Vagina (tissue), 2 donors: ENCODE results near the gene PSME2. TPM values are rescaled to one million over a fixed set of nuclear protein-coding genes. Genes with fewer than 3 reads are reported as not detected.

Source experiments
- DNase-seq, 2 donors: peaks; one replicate each; pipeline ENCODE4 v3.0.0-alpha.2; 2017; ENCODE audit errors: extremely low spot score in 2 of 2
- H3K27ac ChIP-seq: fragments of 200-600 bp; sonication (generic); one replicate; pipeline ENCODE4 v1.5.1; 2019
- H3K27me3 ChIP-seq: fragments of 200-600 bp; sonication (generic); one replicate; pipeline ENCODE4 v1.5.1; 2019
- H3K36me3 ChIP-seq, 2 donors: fragments of 200-600 bp; sonication (generic); one replicate each; pipeline ENCODE4 v1.5.1; 2017 to 2019
- H3K4me1 ChIP-seq: fragments of 200-600 bp; sonication (generic); one replicate; pipeline ENCODE4 v1.5.1; 2019
- H3K4me3 ChIP-seq, 2 donors: fragments of 200-600 bp; sonication (generic); 1 replicate in 1 of 2; 2 replicates in 1 of 2; pipeline ENCODE4 v1.5.1; 2016 to 2019
- H3K9me3 ChIP-seq: fragments of 200-600 bp; sonication (generic); one replicate; pipeline ENCODE4 v1.5.1; 2019
- POLR2A ChIP-seq, 2 donors: fragments of 450-650 bp; IDR thresholded peaks; one replicate each; pipeline ENCODE4 v1.6.1; 2017; ENCODE audit warnings: antibody characterized with exemption in 2 of 2, mild to moderate bottlenecking in 2 of 2, moderate library complexity in 2 of 2
- POLR2AphosphoS5 ChIP-seq, 2 donors: sonication (generic); formaldehyde crosslinking; IDR thresholded peaks; one replicate each; pipeline ENCODE4 v1.9.0; 2017; ENCODE audit warnings: antibody characterized with exemption in 2 of 2, mild to moderate bottlenecking in 2 of 2, low read depth in 1 of 2; ENCODE audit not compliant: insufficient read depth in 1 of 2
- intact Hi-C: fragments of 100-400 bp; cut with DNase I; formaldehyde crosslinking; loops from one replicate; pipeline ENCODE4 v1.15.1; 2023
- total RNA-seq: library from RNA; depleted of rRNA; stranded (reverse); fragments of >200 nt; gene quantifications from one replicate; pipeline ENCODE4 v1.2.3, GENCODE V29; 2016
- TF ChIP-seq, protein P1 (sequence below), 3 experiments: fragments of 450-650 bp in 2 of 3; fragments of 200-600 bp in 1 of 3; sonication (generic) in 1 of 3; IDR thresholded peaks; one replicate each; pipeline ENCODE4 v1.5.1; 2017 to 2019; ENCODE audit warnings: antibody characterized with exemption in 3 of 3, mild to moderate bottlenecking in 2 of 3, moderate library complexity in 2 of 3

Gene PSME2
- total RNA-seq, 1 donor from 2014 or later = 131 TPM

- H3K36me3 ChIP-seq = peaks cover 0 to 72% of the 10 kb centered on the region in 2 donors
- no peak for DNase-seq
- H3K4me1 ChIP-seq = peaks cover 17% of the 10 kb centered on the region
- H3K27me3 ChIP-seq = no peaks in the 10 kb centered on the region
- no peak overlapping the region for H3K27ac ChIP-seq
- intact Hi-C loops = no loop called here
- H3K4me3 ChIP-seq = no peak overlapping the region
- H3K9me3 ChIP-seq = no peaks in the 10 kb centered on the region
- no peak for TF ChIP-seq POLR2A (IDR thresholded peaks at IDR 0.05)
- TF ChIP-seq POLR2AphosphoS5 (IDR thresholded peaks at IDR 0.05; ENCODE audit: insufficient read depth in 1 of 2, low read depth in 1 of 2) = no peak
- TF ChIP-seq, protein P1, sequence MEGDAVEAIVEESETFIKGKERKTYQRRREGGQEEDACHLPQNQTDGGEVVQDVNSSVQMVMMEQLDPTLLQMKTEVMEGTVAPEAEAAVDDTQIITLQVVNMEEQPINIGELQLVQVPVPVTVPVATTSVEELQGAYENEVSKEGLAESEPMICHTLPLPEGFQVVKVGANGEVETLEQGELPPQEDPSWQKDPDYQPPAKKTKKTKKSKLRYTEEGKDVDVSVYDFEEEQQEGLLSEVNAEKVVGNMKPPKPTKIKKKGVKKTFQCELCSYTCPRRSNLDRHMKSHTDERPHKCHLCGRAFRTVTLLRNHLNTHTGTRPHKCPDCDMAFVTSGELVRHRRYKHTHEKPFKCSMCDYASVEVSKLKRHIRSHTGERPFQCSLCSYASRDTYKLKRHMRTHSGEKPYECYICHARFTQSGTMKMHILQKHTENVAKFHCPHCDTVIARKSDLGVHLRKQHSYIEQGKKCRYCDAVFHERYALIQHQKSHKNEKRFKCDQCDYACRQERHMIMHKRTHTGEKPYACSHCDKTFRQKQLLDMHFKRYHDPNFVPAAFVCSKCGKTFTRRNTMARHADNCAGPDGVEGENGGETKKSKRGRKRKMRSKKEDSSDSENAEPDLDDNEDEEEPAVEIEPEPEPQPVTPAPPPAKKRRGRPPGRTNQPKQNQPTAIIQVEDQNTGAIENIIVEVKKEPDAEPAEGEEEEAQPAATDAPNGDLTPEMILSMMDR (IDR thresholded peaks at IDR 0.05) = no peak
Measured at GRCh38 chr14:24151404-24152080, 5.1 kb upstream of the PSME2 start.

- no peak overlapping the region for H3K27ac ChIP-seq
- peaks cover 20% of the 10 kb centered on the region for H3K4me1 ChIP-seq
- no peak overlapping the region for H3K4me3 ChIP-seq
- DNase-seq = no peak
- H3K9me3 ChIP-seq = no peaks in the 10 kb centered on the region
- TF ChIP-seq, protein P1 (IDR thresholded peaks at IDR 0.05) = no peak
- intact Hi-C loops = no loop called here
- no peaks in the 10 kb centered on the region for H3K27me3 ChIP-seq
- H3K36me3 ChIP-seq = peaks cover 0 to 67% of the 10 kb centered on the region in 2 donors
Measured at GRCh38 chr14:24150993-24151392, 4.6 kb upstream of the PSME2 start.

DNA sequence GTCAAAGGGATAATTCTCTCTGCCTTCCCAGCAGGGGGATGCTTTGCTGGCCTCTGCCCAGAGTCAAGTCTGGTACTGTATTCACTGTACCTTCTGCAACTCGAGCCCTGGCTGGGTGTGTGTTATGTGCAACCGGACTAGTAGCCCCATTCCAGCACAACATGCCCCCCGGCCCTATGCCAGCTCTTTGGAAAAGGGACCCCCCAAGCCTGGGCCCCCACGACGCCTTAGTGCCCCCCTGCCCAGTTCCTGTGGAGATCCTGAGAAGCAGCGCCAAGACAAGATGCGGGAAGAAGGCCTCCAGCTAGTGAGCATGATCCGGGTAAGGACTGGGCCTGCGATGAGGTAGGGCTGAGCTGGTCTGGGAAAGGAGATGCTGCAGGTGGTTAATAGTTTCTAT lies 4.2 kb upstream of the PSME2 start:
- no peak for DNase-seq
- intact Hi-C loops = no loop called here
- TF ChIP-seq, protein P1 (IDR thresholded peaks at IDR 0.05) = no peak
- TF ChIP-seq POLR2A (IDR thresholded peaks at IDR 0.05) (no peak), POLR2AphosphoS5 (IDR thresholded peaks at IDR 0.05; ENCODE audit: insufficient read depth in 1 of 2, low read depth in 1 of 2) (no peak)

GRCh38 chr14:24150061-24150460 lies 3.7 kb upstream of the PSME2 start:
- Histone ChIP-seq H3K9me3 (no peaks in the 10 kb centered on the region), H3K4me3 (no peak overlapping the region), H3K4me1 (peaks cover 29% of the 10 kb centered on the region), H3K27me3 (no peaks in the 10 kb centered on the region), H3K36me3 (peaks cover 0 to 58% of the 10 kb centered on the region in 2 donors), H3K27ac (no peak overlapping the region)
- intact Hi-C loops = no loop called here
- DNase-seq = no peak
- TF ChIP-seq POLR2A (IDR thresholded peaks at IDR 0.05) (no peak), POLR2AphosphoS5 (IDR thresholded peaks at IDR 0.05; ENCODE audit: insufficient read depth in 1 of 2, low read depth in 1 of 2) (no peak)
- TF ChIP-seq, protein P1 (IDR thresholded peaks at IDR 0.05) = no peak

More for the DNA sequence above, 4.2 kb upstream of the PSME2 start:
- Histone ChIP-seq H3K4me1 (peaks cover 24% of the 10 kb centered on the region), H3K27me3 (no peaks in the 10 kb centered on the region), H3K9me3 (no peaks in the 10 kb centered on the region), H3K4me3 (no peak overlapping the region), H3K27ac (no peak overlapping the region), H3K36me3 (peaks cover 0 to 63% of the 10 kb centered on the region in 2 donors)

- Histone ChIP-seq H3K9me3 (no peaks in the 10 kb centered on the region), H3K4me1 (peaks cover 32% of the 10 kb centered on the region), H3K27ac (no peak overlapping the region), H3K27me3 (no peaks in the 10 kb centered on the region), H3K36me3 (peaks cover 0 to 51% of the 10 kb centered on the region in 2 donors), H3K4me3 (no peak overlapping the region)
- DNase-seq = no peak
- TF ChIP-seq, protein P1 (IDR thresholded peaks at IDR 0.05) = no peak
- no peak for TF ChIP-seq POLR2AphosphoS5 (IDR thresholded peaks at IDR 0.05; ENCODE audit: insufficient read depth in 1 of 2, low read depth in 1 of 2)
- no peak for TF ChIP-seq POLR2A (IDR thresholded peaks at IDR 0.05)
- intact Hi-C loops = no loop called here
Measured at GRCh38 chr14:24149302-24149969, 3.0 kb upstream of the PSME2 start.
